GM10266 (cell line): ENCODE data around the gene CPEB3.

ENCODE experiments used
- DNase-seq: peaks from one replicate; pipeline ENCODE4 v3.0.0; 2012; ENCODE audit errors: extremely low spot score
- TF ChIP-seq, protein P1 (sequence below): IDR thresholded peaks from 2 replicates; pipeline ENCODE4 v1.5.1; 2012; ENCODE audit warnings: mild to moderate bottlenecking, low read depth; ENCODE audit not compliant: control insufficient read depth, insufficient read depth; ENCODE audit errors: missing control alignments

The CPEB3 gene

DNA sequence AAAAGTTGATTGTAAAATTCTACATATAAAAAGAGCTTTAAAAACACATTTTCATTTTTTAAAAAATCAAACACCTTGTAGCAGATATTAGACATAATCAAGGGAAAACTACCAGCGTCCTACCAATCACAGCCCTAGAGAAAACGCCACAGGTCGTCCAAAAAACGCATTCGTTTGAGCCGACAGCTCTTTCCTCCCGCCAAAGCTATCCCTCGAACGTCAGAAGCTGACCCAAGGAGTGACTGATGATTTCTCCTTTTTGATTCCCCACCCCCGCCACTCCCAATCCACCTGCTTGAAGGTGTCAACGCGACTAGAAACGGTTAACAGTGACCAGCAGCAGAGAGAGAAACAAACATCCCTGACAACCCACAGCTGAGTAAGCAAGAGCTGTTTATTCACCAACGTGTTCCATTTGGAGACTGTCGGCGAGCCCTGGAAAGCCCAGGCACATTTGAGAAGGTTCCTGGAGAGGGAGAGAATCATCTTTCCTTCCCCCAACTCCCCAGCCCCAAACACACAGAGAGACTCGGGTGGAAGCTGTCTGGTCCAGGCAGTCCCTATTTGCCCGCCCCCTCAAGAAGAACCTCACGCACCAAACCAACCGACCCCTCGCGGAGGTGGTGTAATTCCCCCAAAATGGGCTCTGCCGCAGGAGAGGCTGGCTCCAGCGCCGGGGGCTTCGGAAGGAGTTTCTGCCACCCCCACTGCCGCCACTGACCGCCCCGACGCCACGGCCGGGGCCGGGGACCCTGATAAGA lies 622 bp downstream of the CPEB3 start:
- DNase-seq: peak; percentile 36
- TF ChIP-seq, protein P1, sequence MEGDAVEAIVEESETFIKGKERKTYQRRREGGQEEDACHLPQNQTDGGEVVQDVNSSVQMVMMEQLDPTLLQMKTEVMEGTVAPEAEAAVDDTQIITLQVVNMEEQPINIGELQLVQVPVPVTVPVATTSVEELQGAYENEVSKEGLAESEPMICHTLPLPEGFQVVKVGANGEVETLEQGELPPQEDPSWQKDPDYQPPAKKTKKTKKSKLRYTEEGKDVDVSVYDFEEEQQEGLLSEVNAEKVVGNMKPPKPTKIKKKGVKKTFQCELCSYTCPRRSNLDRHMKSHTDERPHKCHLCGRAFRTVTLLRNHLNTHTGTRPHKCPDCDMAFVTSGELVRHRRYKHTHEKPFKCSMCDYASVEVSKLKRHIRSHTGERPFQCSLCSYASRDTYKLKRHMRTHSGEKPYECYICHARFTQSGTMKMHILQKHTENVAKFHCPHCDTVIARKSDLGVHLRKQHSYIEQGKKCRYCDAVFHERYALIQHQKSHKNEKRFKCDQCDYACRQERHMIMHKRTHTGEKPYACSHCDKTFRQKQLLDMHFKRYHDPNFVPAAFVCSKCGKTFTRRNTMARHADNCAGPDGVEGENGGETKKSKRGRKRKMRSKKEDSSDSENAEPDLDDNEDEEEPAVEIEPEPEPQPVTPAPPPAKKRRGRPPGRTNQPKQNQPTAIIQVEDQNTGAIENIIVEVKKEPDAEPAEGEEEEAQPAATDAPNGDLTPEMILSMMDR: no peak

DNA sequence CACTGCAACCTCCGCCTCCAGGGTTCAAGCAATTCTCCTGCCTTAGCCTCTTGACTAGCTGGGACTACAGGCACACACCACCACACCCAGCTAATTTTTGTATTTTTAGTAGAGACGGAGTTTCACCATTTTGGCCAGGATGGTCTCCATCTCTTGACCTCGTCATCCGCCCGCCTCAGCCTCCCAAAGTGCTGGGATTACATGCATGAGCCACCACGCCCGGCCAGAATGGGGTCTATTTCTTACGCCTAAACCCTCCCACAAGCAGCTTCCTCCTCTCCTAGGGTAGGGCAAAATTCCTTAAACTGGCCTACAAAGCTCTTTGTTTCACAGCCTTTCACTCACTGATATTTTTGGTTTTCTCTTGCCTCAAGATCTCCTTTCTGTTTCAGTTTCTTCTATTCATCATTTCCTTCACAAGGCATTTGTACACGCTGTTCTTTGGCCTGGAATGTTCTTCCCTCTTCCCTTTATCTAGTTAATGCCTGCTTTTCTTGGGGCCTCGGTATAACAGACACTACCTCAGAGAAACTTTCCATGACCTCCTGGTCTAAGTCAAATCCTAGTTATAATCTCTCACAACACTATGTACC lies 6.7 kb downstream of the CPEB3 start:
- TF ChIP-seq, protein P1: no peak
- DNase-seq: peak; percentile 21

DNA sequence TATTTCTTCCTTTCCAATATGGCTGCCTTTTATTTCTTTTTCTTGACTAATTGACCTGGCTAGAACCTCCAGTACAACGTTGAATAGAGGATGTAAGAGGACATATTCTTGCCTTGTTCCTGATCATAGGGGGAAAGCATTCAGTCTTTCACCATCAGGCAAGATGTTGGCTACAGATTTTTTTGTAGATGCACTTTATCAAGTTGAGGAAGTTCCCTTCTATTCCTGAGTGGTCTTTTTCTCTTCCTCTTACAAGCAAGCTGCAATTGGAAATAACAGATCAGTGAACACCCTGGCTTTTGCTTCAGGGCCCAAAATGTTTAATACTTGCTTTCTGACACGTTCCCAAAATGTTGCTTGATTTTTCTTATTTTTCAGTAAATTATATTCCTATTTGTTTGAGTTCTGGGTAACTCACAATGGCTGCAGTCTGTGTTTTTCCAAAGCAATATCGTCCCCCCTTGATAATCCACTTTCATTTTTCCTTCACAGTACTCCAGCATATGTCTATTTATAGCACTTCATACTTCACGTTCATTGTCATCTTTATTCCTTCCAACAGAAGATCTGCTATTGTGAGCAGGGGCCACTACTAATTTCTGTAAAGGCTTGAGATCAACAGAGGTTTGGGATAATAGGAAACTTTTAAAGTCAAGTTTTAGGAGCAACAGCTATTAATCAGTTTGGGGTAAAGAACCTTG lies 11.7 kb downstream of the CPEB3 start:
- no peak for DNase-seq
- TF ChIP-seq, protein P1: no peak

DNA sequence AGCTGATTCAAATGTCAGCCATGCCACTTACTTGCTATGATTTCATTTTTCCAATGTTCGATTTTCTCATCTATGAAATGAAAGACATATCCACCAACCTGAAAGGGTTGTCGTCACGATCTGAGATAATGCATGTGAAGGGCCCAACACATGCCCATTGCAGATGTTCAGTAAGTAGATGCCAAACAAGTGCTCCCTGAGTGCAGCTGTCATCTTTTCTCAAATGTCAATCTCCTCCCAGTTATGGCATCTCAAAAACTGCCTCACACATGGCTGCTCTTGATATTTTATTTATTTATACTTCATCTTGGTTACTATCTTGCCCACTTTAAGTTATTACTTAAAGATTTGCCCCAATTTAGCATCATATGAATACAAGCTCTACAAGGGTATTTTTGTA lies 16.8 kb downstream of the CPEB3 start:
- DNase-seq: no peak
- TF ChIP-seq, protein P1: no peak

DNA sequence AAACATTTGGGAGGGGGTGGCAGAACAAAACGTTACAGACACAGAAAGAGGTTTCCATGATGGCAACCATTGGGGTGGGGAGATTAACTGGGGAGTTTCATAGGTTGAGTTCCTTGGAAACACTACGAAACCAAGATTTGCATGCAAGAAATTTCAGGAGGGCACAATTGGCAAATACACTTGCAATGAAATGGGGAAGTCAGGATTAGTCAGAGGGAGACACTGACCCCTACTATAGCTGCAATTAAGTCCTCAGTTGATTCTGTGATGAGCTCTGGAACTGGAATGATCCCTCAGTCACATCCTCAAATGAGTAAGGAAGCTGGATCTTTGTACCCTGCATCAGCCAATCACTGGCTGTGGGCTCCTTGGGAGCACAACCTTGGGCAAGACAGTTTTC lies 22.1 kb downstream of the CPEB3 start:
- no peak for DNase-seq
- TF ChIP-seq, protein P1: no peak

DNA sequence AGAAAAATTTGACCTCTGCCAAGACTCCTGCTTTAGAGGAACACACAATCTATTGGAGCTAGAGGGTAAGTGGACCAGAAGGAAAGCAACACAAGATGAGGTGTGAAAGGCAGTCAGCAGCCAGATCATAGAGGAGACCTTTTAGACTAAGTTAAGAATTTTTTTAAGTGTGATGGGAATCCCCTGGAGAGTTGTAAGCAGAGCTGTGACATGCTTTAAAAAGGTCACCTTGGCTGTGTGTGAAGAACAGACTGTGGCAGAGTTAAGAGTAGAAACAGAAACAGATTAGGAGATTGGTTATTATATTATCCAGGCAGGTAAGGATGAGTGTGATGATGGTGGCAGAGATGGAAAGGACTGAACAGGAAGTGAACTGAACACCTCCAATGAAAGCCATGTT lies 23.5 kb downstream of the CPEB3 start:
- TF ChIP-seq, protein P1: no peak
- peak; percentile 23 for DNase-seq

DNA sequence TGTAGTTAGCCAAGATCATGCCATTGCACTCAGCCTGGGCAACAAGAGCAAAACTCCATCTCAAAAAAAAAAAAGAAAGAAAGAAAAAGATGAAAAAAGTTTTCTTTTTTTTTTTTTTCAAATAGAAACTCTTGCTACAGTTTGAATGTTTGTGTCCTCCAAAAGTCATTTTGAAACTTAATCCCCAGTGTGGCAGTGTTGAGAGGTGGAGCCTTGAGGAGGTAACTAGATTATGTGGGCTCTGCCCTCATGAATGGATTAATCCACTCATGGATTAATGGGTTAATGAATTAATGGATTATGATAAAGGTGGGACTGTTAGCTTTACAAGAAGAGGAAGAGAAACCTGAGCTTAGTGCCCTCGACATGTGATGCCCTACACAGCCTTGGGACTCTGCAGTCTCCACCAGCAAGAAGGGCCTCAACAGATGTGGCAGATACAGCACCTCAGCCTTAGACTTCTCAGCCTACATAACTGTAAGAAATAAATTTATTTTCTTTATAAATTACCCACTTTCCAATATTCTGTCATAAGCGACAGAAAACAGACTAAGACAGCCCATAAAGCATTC lies 25.1 kb downstream of the CPEB3 start:
- TF ChIP-seq, protein P1: no peak
- DNase-seq: no peak
